AML-193 (cell line): Measurements from ENCODE around the gene PRLH.
"Not testable (repeated sequence)": the region's sequence is repeated elsewhere in the genome, so short reads cannot be mapped to it uniquely, and the experiment has no call there.

Experiments
- DNase-seq, 2 experiments: peaks; one replicate each; lab custom pipeline; 2025; lab: John Stamatoyannopoulos, UW

The PRLH gene

GRCh38 chr2:237583385-237584295, 17.3 kb downstream of the PRLH start:
- DNase-seq: no peak

GRCh38 chr2:237585590-237586221, 19.3 kb downstream of the PRLH start:
- DNase-seq: no peak

DNA sequence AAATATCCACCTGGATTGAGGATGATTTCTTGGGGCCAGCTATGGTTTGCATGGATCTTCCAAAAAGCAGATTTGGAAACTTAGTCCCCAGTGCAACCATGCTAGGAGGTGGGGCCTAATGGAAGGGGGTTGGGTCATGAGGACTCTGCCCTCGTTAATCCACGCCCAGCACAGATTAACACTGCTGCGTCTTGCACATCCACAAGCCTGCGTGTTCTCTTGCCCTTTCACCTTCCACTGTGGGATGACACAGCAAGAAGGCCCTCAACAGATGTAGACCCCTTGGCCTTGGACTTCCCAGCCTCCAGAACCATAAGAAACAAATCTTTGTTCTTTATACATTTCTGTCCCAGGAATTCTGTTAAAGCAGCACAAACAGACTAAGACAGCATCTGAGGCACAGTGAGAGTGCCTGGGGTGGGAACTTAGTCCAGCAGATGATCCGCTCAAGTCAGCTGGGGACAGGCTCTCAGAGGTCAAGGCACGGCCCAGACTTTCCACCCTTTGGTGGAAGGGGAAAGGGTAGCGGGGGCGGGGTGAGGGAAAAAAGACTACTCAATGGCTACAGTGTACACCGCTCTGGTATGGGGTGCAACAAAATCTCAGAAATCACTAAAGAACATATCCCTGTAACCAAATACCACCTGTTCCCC, 21.8 kb downstream of the PRLH start:
- DNase-seq: no peak

GRCh38 chr2:237590272-237591140, 24.1 kb downstream of the PRLH start, which contains the start of gene RAB17:
Gene RAB17, minus strand, starts transcription at chr2:237590734. Its CDS starts 4,580 bp downstream, at chr2:237586154.
- no peak for DNase-seq

- no peak for DNase-seq
Observed at GRCh38 chr2:237591141-237591881, 24.9 kb downstream of the PRLH start.

DNA sequence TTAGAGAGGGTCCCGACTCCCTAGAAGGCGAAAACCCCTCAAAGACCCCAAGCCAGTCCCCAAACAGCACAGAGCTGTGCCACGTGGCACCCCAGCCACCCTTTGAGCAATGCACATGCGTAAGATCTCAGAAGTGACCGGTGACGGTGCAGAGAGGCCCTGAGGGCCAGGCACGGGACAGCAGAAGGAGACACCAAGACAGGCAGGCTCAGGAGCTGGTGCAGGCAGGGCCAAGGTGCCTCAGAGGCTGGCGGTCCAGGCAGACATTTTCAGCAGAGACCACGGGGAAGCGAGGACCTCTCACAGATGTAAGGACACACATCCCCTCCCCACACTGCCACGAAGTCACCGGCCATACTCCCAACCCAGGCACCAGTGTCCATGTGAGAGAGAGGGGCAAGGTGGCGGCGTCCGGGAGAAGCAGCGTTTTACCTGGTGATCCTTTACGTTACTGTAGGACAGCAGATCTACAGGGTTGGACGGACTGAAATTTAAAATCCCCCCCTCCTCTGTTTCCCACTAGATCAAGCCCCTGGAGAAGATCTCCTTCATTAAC, 26.1 kb downstream of the PRLH start:
- DNase-seq: no peak

GRCh38 chr2:237593036-237593435, 26.7 kb downstream of the PRLH start:
- DNase-seq: no peak

- no peak for DNase-seq
Observed at GRCh38 chr2:237593596-237594320, 27.4 kb downstream of the PRLH start.

- no peak for DNase-seq
Observed at GRCh38 chr2:237594514-237594871, 28.1 kb downstream of the PRLH start.

DNA sequence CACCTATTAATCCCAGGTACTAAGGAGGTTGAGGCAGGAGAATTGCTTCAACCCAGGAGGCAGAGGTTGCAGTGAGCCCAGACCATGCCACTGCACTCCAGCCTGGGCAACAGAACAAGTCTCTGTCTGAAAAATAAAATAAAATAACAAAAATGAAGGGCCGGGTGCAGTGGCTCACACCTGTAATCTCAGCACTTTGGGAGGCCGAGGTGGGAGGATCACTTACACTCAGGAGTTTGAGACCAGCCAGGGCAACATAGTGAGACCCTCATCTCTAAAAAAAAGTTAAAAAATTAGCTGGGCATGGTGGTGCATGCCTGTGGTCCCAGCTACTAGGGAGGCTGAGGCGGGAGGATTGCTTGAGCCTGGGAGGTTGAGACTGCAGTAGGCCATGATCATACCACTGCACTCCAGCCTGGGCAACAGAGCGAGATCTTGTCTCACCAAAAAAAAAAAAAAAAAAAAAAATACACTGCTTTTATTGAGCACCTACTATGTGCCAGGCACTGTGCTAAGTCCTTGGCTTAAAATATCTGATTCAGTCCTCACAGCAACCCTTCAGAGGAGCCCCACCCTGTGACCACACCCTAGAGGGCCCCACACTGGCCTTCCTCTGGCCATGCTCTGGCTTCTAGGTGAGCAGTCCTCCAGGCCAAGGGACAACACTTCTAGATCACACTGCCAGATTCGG, 29.6 kb downstream of the PRLH start:
- DNase-seq: not testable (repeated sequence)

GRCh38 chr2:237596520-237597195, 30.3 kb downstream of the PRLH start:
- no peak for DNase-seq

DNA sequence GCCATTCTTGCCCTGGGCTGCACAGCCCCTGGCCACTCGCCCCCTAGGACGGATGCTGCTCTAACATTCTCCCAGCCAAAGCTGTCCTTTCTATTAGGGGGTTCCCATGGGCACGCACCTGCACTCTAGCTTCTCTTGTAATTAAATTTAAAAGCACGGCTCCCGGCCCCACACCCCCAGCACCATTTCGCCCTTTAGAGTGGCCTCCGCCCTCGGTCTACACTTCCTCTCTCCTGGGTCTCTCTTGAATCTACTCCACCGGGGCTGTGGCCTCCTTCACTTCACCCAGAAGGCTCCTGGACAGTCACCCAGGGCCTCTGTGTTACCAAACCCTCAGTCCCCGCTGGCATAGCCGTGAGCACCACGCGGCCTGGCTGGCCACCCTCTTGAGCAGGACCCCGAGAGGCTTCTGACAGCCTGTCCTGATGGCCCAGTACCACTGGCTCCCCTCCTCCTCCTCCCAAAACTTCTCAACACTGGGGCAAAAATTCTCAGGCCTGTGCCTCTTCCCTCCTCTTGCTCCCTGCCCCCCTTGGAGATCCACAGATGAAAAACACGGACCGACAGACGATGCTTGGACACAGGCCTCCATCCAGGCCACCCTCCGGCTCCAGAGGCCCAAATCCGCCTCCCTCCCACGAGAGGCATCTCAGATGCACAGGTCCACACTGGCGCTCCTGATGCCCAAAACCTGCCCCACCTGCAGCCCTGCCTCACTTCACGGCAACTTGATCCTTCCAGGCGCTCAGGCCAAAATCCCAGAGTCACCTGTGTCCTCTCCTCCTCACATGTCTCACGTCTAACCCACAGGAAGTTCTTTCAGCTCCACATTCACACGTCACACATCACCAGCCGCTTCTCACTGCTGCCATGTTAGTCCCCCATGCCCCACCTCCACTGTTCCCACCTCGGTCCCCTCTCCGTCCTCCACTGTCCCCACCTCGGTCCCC, 31.1 kb downstream of the PRLH start:
- no peak for DNase-seq

- DNase-seq: no peak
Observed at GRCh38 chr2:237598468-237599208, 32.3 kb downstream of the PRLH start.

DNA sequence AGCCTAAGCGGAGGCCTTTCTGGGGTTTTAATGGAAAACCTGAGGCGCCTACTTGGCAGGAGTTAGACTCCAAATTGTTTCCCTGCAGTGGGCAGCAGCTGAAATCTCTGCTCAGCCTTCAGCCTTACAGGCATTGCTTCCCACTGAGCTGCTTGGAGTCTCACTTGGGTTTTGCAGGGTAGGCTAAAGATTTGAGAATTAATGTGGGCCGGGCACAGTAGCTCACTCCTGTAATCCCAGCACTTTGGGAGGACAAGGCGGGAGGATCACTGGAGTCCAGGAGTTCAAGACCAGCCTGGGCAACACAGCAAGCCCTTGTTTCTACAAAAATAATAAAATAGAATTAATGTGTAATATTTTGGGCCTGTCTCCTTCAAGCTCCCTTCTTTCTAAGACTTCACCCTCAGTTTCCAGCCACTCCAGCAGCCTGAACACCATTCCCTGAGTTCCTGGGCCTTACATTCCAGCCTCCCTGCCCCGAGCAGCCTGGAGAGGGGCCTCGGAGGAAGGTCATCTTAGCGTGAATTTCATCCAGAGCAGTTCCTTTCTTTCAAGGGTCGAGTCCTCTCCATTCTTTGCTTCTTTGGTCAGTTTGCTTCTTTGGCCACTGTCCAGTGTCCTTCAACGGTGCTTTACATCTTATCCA, 33.2 kb downstream of the PRLH start:
- DNase-seq: no peak

DNA sequence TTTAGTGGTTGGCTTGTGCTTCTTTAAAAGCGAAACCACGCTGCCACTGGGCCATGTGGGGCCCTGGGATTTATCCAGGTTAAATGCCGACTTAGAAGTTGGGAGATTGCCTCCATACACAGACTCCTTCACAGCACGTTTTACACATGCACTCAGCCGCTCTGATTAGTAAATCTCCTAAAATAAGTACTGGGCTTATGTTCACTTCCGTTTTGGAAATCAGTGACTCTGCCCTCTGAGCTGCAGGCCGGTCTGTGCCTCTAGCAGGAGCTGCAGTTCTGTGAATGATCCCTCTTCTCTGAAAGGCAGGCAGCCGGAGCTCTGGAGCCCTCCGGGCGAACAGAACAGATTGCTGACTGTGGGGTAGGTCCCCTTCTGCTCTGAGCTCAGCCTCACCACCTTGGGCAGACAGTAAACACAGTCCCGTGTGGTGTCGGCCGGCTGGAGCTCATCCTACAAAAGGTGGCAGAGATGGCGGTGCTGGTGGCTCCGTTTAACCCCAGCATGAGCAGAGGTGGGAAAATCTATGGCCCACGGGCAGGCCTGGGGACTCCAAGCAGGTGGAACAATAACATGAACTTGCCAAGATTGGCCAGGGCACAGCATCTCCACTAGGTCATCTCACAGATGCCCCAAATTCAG, 34.0 kb downstream of the PRLH start:
- DNase-seq: no peak
